ENCODE measurements around the gene ARHGEF4.

The ARHGEF4 gene

DNA sequence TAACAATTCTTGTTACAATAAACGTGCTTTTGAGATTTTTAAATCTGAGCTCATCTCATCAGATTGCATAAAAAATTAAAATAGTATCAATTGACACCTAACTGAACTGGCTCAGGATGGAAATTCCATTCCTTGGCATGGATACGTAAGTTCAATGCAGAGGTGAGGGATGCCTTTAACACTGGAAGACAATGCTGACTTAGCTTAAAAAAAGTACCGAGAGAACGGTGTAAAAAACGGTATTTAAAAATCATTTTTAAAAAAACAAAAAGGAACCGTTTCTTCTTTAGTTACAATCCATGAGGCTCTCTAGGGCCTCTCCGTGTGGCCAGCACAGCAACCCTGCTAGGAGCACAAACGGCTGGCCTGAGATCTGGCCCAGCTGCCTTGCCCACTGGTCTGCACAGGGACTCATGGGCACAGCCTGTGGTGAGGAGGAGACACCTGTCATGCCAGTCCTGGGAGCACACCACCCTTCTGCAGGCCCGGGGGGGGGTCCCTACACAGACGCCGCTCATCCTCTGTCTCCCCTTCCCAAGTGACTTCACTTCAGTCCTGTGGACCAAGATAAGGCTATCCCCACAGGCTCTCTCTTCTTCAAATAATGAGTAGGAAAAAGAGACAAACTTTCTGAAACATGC, 211.3 kb downstream of the ARHGEF4 start:
- no peak overlapping the region for H3K27ac ChIP-seq (ENCODE audit: low read depth, low read length)
- no peaks in the 10 kb centered on the region for H3K4me1 ChIP-seq (ENCODE audit: insufficient read depth, low read length)
- peaks cover 53% of the 10 kb centered on the region for H3K36me3 ChIP-seq (ENCODE audit: insufficient read depth, low read length)
- no peaks in the 10 kb centered on the region for H3K9me3 ChIP-seq (ENCODE audit: low read length)
- no peak overlapping the region for H3K4me3 ChIP-seq (ENCODE audit: low read depth in 1 of 2, low read length in 2 of 2)
- H3K27me3 ChIP-seq (ENCODE audit: control insufficient read depth in 1 of 2, insufficient read depth in 2 of 2, low read length in 2 of 2) = no peaks in the 10 kb centered on the region
- no peak overlapping the region for H3K9ac ChIP-seq (ENCODE audit: low read length)

- Histone ChIP-seq H3K27me3 (ENCODE audit: control insufficient read depth in 1 of 2, insufficient read depth in 2 of 2, low read length in 2 of 2) (no peaks in the 10 kb centered on the region), H3K9me3 (ENCODE audit: low read length) (no peaks in the 10 kb centered on the region), H3K4me1 (ENCODE audit: insufficient read depth, low read length) (no peaks in the 10 kb centered on the region), H3K27ac (ENCODE audit: low read depth, low read length) (no peak overlapping the region), H3K9ac (ENCODE audit: low read length) (no peak overlapping the region), H3K4me3 (ENCODE audit: low read depth in 1 of 2, low read length in 2 of 2) (no peak overlapping the region), H3K36me3 (ENCODE audit: insufficient read depth, low read length) (peaks cover 59% of the 10 kb centered on the region)
Observed at GRCh38 chr2:131048641-131049040, 211.9 kb downstream of the ARHGEF4 start.

DNA sequence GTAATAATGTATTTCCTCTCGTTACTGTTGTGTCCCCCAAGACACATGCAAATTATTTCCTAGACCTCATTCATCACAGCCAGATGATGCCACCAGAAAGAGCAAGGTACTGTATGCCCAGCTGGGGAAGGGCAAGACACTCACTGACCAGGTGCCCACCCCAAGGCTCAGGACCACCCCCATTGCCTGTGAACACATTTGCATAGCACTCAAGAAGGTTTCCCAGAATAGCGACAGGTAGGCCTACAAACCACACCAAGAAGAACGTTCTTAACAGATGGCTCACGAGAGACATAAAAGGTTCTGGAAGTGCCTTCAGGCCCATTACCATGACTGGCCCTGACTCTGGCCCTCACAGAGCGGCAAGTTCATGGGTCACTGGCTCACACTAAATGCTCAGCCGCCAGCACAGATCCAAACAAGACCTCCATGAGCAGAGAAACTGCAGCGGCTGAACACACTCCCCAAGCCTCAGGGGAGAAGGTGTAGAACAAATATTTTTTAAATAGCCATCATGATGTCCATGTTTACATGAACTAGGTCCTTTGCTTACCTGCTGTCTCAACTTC, 212.5 kb downstream of the ARHGEF4 start:
- no peaks in the 10 kb centered on the region for H3K4me1 ChIP-seq (ENCODE audit: insufficient read depth, low read length)
- no peaks in the 10 kb centered on the region for H3K9me3 ChIP-seq (ENCODE audit: low read length)
- H3K9ac ChIP-seq (ENCODE audit: low read length) = no peak overlapping the region
- peaks cover 60% of the 10 kb centered on the region for H3K36me3 ChIP-seq (ENCODE audit: insufficient read depth, low read length)
- H3K4me3 ChIP-seq (ENCODE audit: low read depth in 1 of 2, low read length in 2 of 2) = no peak overlapping the region
- no peak overlapping the region for H3K27ac ChIP-seq (ENCODE audit: low read depth, low read length)
- H3K27me3 ChIP-seq (ENCODE audit: control insufficient read depth in 1 of 2, insufficient read depth in 2 of 2, low read length in 2 of 2) = no peaks in the 10 kb centered on the region

- Histone ChIP-seq H3K36me3 (ENCODE audit: insufficient read depth, low read length) (peaks cover 71% of the 10 kb centered on the region), H3K27me3 (ENCODE audit: control insufficient read depth in 1 of 2, insufficient read depth in 2 of 2, low read length in 2 of 2) (no peaks in the 10 kb centered on the region), H3K4me1 (ENCODE audit: insufficient read depth, low read length) (peaks cover 4% of the 10 kb centered on the region), H3K9me3 (ENCODE audit: low read length) (no peaks in the 10 kb centered on the region), H3K4me3 (ENCODE audit: low read depth in 1 of 2, low read length in 2 of 2) (no peak overlapping the region), H3K9ac (ENCODE audit: low read length) (no peak overlapping the region), H3K27ac (ENCODE audit: low read depth, low read length) (no peak overlapping the region)
Observed at GRCh38 chr2:131050896-131051295, 214.2 kb downstream of the ARHGEF4 start.

DNA sequence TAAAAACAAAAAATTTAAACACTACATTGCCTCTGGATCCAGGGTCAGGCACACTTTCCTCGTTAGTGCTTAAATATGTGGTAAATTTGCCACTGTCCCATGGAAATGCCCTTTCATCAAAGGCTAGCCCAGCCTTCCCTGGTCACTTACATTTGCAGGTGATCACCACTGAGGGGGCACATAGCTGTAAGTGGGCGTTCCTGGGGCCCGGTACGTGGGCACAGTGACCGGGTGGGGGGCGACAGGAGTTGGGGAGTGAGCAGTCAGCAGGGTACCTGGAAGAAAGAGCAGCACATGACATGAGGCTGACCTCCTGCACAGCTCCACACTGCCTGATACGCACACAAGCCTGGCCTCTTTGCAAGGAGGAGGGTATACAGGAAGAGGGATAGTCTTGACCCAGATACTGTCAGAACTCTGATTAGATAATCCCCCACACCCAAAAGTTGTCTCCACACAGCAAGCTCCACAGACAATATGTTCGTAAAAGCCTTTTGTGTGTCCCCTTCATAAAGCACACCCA, 216.1 kb downstream of the ARHGEF4 start:
- no peak overlapping the region for H3K4me3 ChIP-seq (ENCODE audit: low read depth in 1 of 2, low read length in 2 of 2)
- H3K36me3 ChIP-seq (ENCODE audit: insufficient read depth, low read length) = peaks cover 68% of the 10 kb centered on the region
- no peak overlapping the region for H3K9ac ChIP-seq (ENCODE audit: low read length)
- peaks cover 18% of the 10 kb centered on the region for H3K4me1 ChIP-seq (ENCODE audit: insufficient read depth, low read length)
- H3K27ac ChIP-seq (ENCODE audit: low read depth, low read length) = no peak overlapping the region
- no peaks in the 10 kb centered on the region for H3K27me3 ChIP-seq (ENCODE audit: control insufficient read depth in 1 of 2, insufficient read depth in 2 of 2, low read length in 2 of 2)
- no peaks in the 10 kb centered on the region for H3K9me3 ChIP-seq (ENCODE audit: low read length)

- Histone ChIP-seq H3K4me1 (ENCODE audit: insufficient read depth, low read length) (peaks cover 18% of the 10 kb centered on the region), H3K4me3 (ENCODE audit: low read depth in 1 of 2, low read length in 2 of 2) (no peak overlapping the region), H3K27ac (ENCODE audit: low read depth, low read length) (no peak overlapping the region), H3K9me3 (ENCODE audit: low read length) (no peaks in the 10 kb centered on the region), H3K9ac (ENCODE audit: low read length) (no peak overlapping the region), H3K36me3 (ENCODE audit: insufficient read depth, low read length) (peaks cover 58% of the 10 kb centered on the region), H3K27me3 (ENCODE audit: control insufficient read depth in 1 of 2, insufficient read depth in 2 of 2, low read length in 2 of 2) (no peaks in the 10 kb centered on the region)
Observed at GRCh38 chr2:131054488-131054887, 217.8 kb downstream of the ARHGEF4 start.

DNA sequence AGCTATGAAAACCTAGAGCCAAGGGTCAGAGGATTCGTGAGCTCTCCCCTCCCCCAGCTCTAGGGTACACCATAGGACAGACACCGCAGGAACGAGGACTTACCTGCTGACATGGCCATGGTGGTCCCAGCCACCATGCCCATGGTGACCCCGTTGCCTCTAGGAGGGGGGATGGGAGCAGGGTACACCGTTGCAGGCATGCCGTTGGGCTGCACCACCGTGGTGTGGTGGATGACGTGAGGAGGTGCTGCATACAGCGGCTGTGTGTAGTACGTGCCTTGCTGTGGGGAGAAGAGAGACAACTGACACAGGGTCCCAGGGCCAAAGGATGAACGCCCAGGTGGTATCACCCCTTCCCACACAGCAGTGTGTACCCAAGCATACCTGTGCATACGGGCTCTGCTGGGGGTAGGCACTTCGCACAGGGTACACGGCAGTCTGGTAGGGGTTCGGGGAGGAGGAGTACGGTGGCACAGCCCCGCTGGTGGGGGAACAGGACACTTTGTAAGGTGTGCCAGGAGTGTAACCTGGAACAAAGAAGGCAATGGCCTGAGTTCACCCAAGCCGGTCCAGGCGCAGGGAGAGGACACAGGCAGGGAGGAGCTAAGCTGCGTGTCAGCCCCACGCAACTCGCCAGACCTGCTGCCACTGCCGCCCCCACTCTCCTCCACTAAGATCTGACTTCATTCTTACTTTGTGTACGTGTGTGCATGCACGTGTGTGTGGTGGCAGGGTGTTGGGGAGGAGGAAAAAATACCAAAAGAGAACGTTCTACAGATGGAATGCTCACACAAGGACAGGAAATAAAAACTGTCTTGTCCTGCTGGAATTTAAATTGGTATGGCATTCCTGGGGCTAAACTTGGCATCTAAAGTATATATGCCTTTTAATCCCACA, 218.7 kb downstream of the ARHGEF4 start:
- Histone ChIP-seq H3K27ac (ENCODE audit: low read depth, low read length) (no peak overlapping the region), H3K9me3 (ENCODE audit: low read length) (no peaks in the 10 kb centered on the region), H3K4me3 (ENCODE audit: low read depth in 1 of 2, low read length in 2 of 2) (no peak overlapping the region), H3K4me1 (ENCODE audit: insufficient read depth, low read length) (peaks cover 18% of the 10 kb centered on the region), H3K36me3 (ENCODE audit: insufficient read depth, low read length) (peaks cover 49% of the 10 kb centered on the region), H3K9ac (ENCODE audit: low read length) (no peak overlapping the region), H3K27me3 (ENCODE audit: control insufficient read depth in 1 of 2, insufficient read depth in 2 of 2, low read length in 2 of 2) (no peaks in the 10 kb centered on the region)

- H3K4me3 ChIP-seq (ENCODE audit: low read depth in 1 of 2, low read length in 2 of 2) = no peak overlapping the region
- H3K9ac ChIP-seq (ENCODE audit: low read length) = no peak overlapping the region
- peaks cover 40% of the 10 kb centered on the region for H3K36me3 ChIP-seq (ENCODE audit: insufficient read depth, low read length)
- H3K27ac ChIP-seq (ENCODE audit: low read depth, low read length) = no peak overlapping the region
- H3K4me1 ChIP-seq (ENCODE audit: insufficient read depth, low read length) = peaks cover 20% of the 10 kb centered on the region
- H3K9me3 ChIP-seq (ENCODE audit: low read length) = no peaks in the 10 kb centered on the region
- H3K27me3 ChIP-seq (ENCODE audit: control insufficient read depth in 1 of 2, insufficient read depth in 2 of 2, low read length in 2 of 2) = no peaks in the 10 kb centered on the region
Observed at GRCh38 chr2:131056204-131056931, 219.7 kb downstream of the ARHGEF4 start.

GRCh38 chr2:131056932-131057287, 220.2 kb downstream of the ARHGEF4 start:
- Histone ChIP-seq H3K36me3 (ENCODE audit: insufficient read depth, low read length) (peaks cover 34% of the 10 kb centered on the region), H3K4me3 (ENCODE audit: low read depth in 1 of 2, low read length in 2 of 2) (no peak overlapping the region), H3K27ac (ENCODE audit: low read depth, low read length) (no peak overlapping the region), H3K9me3 (ENCODE audit: low read length) (no peaks in the 10 kb centered on the region), H3K9ac (ENCODE audit: low read length) (no peak overlapping the region), H3K4me1 (ENCODE audit: insufficient read depth, low read length) (peaks cover 26% of the 10 kb centered on the region), H3K27me3 (ENCODE audit: control insufficient read depth in 1 of 2, insufficient read depth in 2 of 2, low read length in 2 of 2) (no peaks in the 10 kb centered on the region)

- Histone ChIP-seq H3K9ac (ENCODE audit: low read length) (no peak overlapping the region), H3K36me3 (ENCODE audit: insufficient read depth, low read length) (peaks cover 20% of the 10 kb centered on the region), H3K4me1 (ENCODE audit: insufficient read depth, low read length) (peaks cover 28% of the 10 kb centered on the region), H3K4me3 (ENCODE audit: low read depth in 1 of 2, low read length in 2 of 2) (no peak overlapping the region), H3K9me3 (ENCODE audit: low read length) (no peaks in the 10 kb centered on the region), H3K27me3 (ENCODE audit: control insufficient read depth in 1 of 2, insufficient read depth in 2 of 2, low read length in 2 of 2) (no peaks in the 10 kb centered on the region), H3K27ac (ENCODE audit: low read depth, low read length) (no peak overlapping the region)
Observed at GRCh38 chr2:131058214-131058843, 221.6 kb downstream of the ARHGEF4 start.

- no peak overlapping the region for H3K27ac ChIP-seq (ENCODE audit: low read depth, low read length)
- no peak overlapping the region for H3K9ac ChIP-seq (ENCODE audit: low read length)
- peaks cover 16% of the 10 kb centered on the region for H3K36me3 ChIP-seq (ENCODE audit: insufficient read depth, low read length)
- H3K4me3 ChIP-seq (ENCODE audit: low read depth in 1 of 2, low read length in 2 of 2) = no peak overlapping the region
- no peaks in the 10 kb centered on the region for H3K9me3 ChIP-seq (ENCODE audit: low read length)
- H3K4me1 ChIP-seq (ENCODE audit: insufficient read depth, low read length) = peaks cover 28% of the 10 kb centered on the region
- no peaks in the 10 kb centered on the region for H3K27me3 ChIP-seq (ENCODE audit: control insufficient read depth in 1 of 2, insufficient read depth in 2 of 2, low read length in 2 of 2)
Observed at GRCh38 chr2:131058920-131059319, 222.2 kb downstream of the ARHGEF4 start.
